Measurements from ENCODE around the gene SERPIND1. TPM values are rescaled to one million over a fixed set of nuclear protein-coding genes. Genes with fewer than 3 reads are reported as not detected.

The SERPIND1 gene, protein sequence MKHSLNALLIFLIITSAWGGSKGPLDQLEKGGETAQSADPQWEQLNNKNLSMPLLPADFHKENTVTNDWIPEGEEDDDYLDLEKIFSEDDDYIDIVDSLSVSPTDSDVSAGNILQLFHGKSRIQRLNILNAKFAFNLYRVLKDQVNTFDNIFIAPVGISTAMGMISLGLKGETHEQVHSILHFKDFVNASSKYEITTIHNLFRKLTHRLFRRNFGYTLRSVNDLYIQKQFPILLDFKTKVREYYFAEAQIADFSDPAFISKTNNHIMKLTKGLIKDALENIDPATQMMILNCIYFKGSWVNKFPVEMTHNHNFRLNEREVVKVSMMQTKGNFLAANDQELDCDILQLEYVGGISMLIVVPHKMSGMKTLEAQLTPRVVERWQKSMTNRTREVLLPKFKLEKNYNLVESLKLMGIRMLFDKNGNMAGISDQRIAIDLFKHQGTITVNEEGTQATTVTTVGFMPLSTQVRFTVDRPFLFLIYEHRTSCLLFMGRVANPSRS
- under 1 TPM in 3 of 5 donors, not detected in 2; 0.16 to 0.30 (median 0.26) TPM for total RNA-seq
- not detected for total RNA-seq (2013)
- 0 to 0.06 (median 0) reads per million in 29 experiments for total RNA-seq

DNA sequence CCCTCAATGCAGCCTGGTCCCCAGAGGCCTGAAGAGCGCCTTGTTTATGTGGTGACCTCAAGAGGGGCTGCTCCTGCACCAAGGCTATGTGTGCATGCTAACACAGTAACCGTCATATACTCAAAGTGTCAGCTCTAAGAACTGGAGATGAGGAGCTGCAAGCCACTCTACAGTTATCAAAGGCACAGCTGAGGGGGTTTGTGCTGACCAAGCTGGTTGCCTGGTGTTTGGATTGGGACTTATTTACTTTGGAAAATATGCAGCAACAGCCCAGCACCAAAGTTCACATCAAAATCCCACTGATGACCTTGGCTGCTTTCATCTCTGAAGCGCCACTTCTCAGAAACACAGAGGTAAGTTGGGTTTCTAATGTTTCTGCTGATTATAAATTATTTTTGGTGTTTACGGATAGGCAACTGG, at the start of gene SERPIND1:
SERPIND1 (plus strand) TSS at position 321 of the 420 bp plus-strand sequence. CDS start 5,200 bp downstream, outside the sequence.
- DNase-seq (no peak), ATAC-seq (replicated peaks in 1 of 4) (no peak)
- Histone ChIP-seq H3K4me3 (ENCODE audit: control insufficient read depth in 1 of 2, extremely low read depth in 1 of 2, low read length in 1 of 2) (no peak within 1 kb of the TSS), H3K9me3 (no peaks in the 10 kb centered on the region), H3K27me3 (replicated peaks in 1 of 2; ENCODE audit: control insufficient read depth in 2 of 2, extremely low read depth in 1 of 2, insufficient read depth in 2 of 2, low read length in 1 of 2) (no peaks in the 10 kb centered on the region), H3K27ac (ENCODE audit: low read length) (no peak within 1 kb of the TSS), H3K4me1 (ENCODE audit: control insufficient read depth in 1 of 2, extremely low read depth in 1 of 2, insufficient read depth in 2 of 2, low read length in 2 of 2) (no peaks in the 10 kb centered on the region), H3K36me3 (ENCODE audit: control insufficient read depth in 2 of 2, extremely low read depth in 1 of 2, insufficient read depth in 1 of 2, low read length in 1 of 2) (peaks cover 9 to 18% of the 10 kb centered on the region in 2 donors)
- no peak within 1 kb of the TSS for H3K4me3 Mint-ChIP-seq
- ChIA-PET POLR2A (no interaction called here), CTCF (no interaction called here)
- peaks cover 0 to 3% (median 2%) of the 10 kb centered on the region in 3 donors for H3K4me1 Mint-ChIP-seq
- H3K27me3 Mint-ChIP-seq: no peaks in the 10 kb centered on the region
- no peaks in the 10 kb centered on the region for H3K9me3 Mint-ChIP-seq
- no CpG with 5 or more reads among the region's 4 CpGs for WGBS (ENCODE audit: insufficient coverage)
- H3K27ac Mint-ChIP-seq: no peak within 1 kb of the TSS
- H3K36me3 Mint-ChIP-seq: peaks cover 20% of the 10 kb centered on the region

DNA sequence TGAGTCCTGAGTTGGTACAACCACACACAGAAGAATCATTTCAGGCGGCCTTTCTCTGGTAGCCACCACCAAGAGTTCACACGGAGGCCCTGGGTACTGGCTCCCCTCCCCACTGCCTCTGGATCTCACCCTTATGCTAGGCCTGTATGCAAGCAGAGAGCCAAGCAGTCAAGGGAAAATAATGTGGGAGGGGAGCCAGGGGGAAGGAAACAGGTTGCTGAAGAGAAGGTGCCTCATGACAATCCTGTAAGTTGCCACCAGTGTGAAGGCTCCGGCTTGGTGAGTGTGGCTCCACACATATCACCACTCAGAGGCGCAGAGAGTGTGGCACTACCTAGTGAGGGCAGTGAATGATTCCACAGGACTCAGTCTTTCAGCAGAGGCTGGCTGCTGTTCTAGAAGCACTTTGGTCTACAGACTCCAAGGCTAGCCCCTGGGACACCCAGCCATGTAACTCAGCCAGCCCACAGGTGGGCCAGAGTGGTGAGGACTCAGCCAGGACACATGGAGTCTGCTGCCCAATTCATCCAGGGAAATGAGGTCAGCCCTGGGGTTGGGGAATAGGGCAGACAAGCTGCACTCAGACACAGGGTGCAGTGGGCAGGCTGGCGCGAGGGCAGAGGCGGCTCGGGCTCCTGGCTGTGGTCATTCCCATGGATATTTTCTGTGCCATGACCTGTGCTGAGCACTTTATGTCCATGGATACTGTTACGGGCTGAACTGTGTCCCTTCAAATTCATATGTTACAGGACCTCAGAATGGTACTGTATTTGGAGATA, 49.0 kb upstream of the SERPIND1 start:
- Mint-ChIP-seq H3K9me3 (no peaks in the 10 kb centered on the region), H3K4me3 (no peak overlapping the region), H3K4me1 (no peaks in the 10 kb centered on the region), H3K27ac (no peak overlapping the region), H3K36me3 (peaks cover 38% of the 10 kb centered on the region), H3K27me3 (no peaks in the 10 kb centered on the region)
- H3K4me1 ChIP-seq (ENCODE audit: control insufficient read depth in 1 of 2, extremely low read depth in 1 of 2, insufficient read depth in 2 of 2, low read length in 2 of 2): no peaks in the 10 kb centered on the region
- 100% methylated on average over 5 of the region's 9 CpGs for WGBS (ENCODE audit: insufficient coverage)
- DNase-seq (no peak), ATAC-seq (replicated peaks in 1 of 4) (peak in 1 of 4 experiments; percentile 13)
- POLR2A ChIA-PET: no interaction called here
- CTCF ChIA-PET: no interaction called here
- H3K27ac ChIP-seq (ENCODE audit: low read length): no peak overlapping the region
- H3K36me3 ChIP-seq (ENCODE audit: control insufficient read depth in 2 of 2, extremely low read depth in 1 of 2, insufficient read depth in 1 of 2, low read length in 1 of 2): peaks cover 5 to 51% of the 10 kb centered on the region in 2 donors
- H3K4me3 ChIP-seq (ENCODE audit: control insufficient read depth in 1 of 2, extremely low read depth in 1 of 2, low read length in 1 of 2): no peak overlapping the region
- H3K9me3 ChIP-seq: no peaks in the 10 kb centered on the region
- no peaks in the 10 kb centered on the region for H3K27me3 ChIP-seq (replicated peaks in 1 of 2; ENCODE audit: control insufficient read depth in 2 of 2, extremely low read depth in 1 of 2, insufficient read depth in 2 of 2, low read length in 1 of 2)

DNA sequence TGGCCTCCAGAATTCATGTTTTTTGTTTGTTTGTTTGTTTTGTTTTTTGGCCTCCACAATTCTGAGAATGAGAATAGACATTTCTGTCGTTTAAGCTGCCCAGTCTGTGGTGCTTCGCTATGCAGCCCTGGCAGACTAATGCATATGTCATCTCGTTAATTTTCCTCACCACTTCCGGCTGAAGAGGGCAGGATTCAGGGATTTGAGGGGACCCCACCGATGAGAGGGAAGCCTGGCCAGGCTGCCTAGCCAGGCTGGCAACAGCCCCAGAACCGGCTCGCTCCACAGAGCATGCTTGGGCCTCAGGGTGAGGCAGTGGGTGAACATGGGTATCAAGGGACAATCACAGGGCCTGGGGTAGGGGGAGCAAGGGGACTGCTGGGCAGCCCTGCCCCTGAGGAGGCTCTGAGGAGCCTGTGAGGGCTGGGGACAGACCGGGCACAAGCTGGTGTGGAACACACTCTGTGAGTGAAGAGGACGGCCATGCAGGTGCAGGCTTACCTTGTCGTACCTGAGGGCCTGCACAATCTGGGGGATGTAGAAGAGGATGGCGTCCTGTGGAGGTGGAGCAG, 47.8 kb upstream of the SERPIND1 start:
- POLR2A ChIA-PET: no interaction called here
- H3K4me1 ChIP-seq (ENCODE audit: control insufficient read depth in 1 of 2, extremely low read depth in 1 of 2, insufficient read depth in 2 of 2, low read length in 2 of 2): no peaks in the 10 kb centered on the region
- WGBS (ENCODE audit: insufficient coverage): 100% methylated on average over 6 of the region's 11 CpGs
- Mint-ChIP-seq H3K27ac (no peak overlapping the region), H3K27me3 (no peaks in the 10 kb centered on the region), H3K4me1 (no peaks in the 10 kb centered on the region), H3K9me3 (no peaks in the 10 kb centered on the region), H3K4me3 (no peak overlapping the region), H3K36me3 (peaks cover 32% of the 10 kb centered on the region)
- H3K27ac ChIP-seq (ENCODE audit: low read length): no peak overlapping the region
- no peak overlapping the region for H3K4me3 ChIP-seq (ENCODE audit: control insufficient read depth in 1 of 2, extremely low read depth in 1 of 2, low read length in 1 of 2)
- H3K27me3 ChIP-seq (replicated peaks in 1 of 2; ENCODE audit: control insufficient read depth in 2 of 2, extremely low read depth in 1 of 2, insufficient read depth in 2 of 2, low read length in 1 of 2): no peaks in the 10 kb centered on the region
- DNase-seq (no peak), ATAC-seq (replicated peaks in 1 of 4) (no peak)
- peaks cover 6 to 49% of the 10 kb centered on the region in 2 donors for H3K36me3 ChIP-seq (ENCODE audit: control insufficient read depth in 2 of 2, extremely low read depth in 1 of 2, insufficient read depth in 1 of 2, low read length in 1 of 2)
- CTCF ChIA-PET: no interaction called here
- H3K9me3 ChIP-seq: no peaks in the 10 kb centered on the region

DNA sequence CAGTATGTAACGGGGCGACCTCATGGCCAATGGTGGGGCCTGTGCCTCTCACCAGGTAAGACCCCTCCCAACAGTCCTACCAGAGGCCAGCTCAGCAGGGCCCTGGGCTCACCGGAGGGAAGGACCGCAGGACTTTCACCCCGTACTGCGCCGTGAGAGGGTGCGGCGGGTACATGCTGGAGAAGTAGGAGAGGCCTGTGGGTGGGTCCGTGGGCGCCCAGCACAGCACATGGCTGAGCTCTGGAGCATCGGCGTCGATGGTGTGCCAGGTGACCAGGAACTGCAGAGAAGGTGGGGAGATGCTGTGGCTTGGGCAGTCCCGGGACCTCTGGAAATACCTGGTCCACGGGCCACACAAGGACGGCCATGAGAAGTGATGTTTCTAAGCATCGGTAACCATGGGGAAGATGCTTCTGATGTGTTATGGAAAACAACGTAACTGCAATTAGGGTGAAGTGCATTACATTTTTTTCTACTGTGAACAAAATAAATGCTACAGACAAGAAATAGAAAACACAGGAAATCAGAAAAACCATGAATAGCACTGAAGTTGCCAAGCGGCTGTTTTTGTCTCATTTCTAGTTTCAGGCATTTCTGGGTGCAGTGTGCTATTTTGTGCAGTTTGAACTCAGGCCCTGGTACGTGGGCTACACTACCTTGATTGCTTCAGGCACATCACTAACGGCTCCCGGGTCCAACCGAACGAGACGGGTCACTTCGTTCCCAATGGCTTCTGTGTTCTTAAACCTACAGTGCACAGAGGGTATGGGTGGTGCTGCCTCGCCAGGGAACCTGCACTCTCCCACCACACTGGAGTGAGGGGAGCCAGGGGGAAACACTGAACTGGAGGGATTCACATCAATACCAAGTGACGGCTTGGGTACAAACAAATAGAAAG, 46.5 kb upstream of the SERPIND1 start:
- Mint-ChIP-seq H3K4me3 (no peak overlapping the region), H3K36me3 (peaks cover 34% of the 10 kb centered on the region), H3K27me3 (no peaks in the 10 kb centered on the region), H3K9me3 (no peaks in the 10 kb centered on the region), H3K4me1 (no peaks in the 10 kb centered on the region), H3K27ac (no peak overlapping the region)
- no peak for DNase-seq
- no peak for ATAC-seq (replicated peaks in 1 of 4)
- H3K36me3 ChIP-seq (ENCODE audit: control insufficient read depth in 2 of 2, extremely low read depth in 1 of 2, insufficient read depth in 1 of 2, low read length in 1 of 2): peaks cover 6 to 47% of the 10 kb centered on the region in 2 donors
- CTCF ChIA-PET: no interaction called here
- H3K4me1 ChIP-seq (ENCODE audit: control insufficient read depth in 1 of 2, extremely low read depth in 1 of 2, insufficient read depth in 2 of 2, low read length in 2 of 2): no peaks in the 10 kb centered on the region
- 96% methylated on average over 7 of the region's 29 CpGs for WGBS (ENCODE audit: insufficient coverage)
- H3K27ac ChIP-seq (ENCODE audit: low read length): no peak overlapping the region
- H3K9me3 ChIP-seq: no peaks in the 10 kb centered on the region
- H3K4me3 ChIP-seq (ENCODE audit: control insufficient read depth in 1 of 2, extremely low read depth in 1 of 2, low read length in 1 of 2): no peak overlapping the region
- POLR2A ChIA-PET: no interaction called here
- no peaks in the 10 kb centered on the region for H3K27me3 ChIP-seq (replicated peaks in 1 of 2; ENCODE audit: control insufficient read depth in 2 of 2, extremely low read depth in 1 of 2, insufficient read depth in 2 of 2, low read length in 1 of 2)

DNA sequence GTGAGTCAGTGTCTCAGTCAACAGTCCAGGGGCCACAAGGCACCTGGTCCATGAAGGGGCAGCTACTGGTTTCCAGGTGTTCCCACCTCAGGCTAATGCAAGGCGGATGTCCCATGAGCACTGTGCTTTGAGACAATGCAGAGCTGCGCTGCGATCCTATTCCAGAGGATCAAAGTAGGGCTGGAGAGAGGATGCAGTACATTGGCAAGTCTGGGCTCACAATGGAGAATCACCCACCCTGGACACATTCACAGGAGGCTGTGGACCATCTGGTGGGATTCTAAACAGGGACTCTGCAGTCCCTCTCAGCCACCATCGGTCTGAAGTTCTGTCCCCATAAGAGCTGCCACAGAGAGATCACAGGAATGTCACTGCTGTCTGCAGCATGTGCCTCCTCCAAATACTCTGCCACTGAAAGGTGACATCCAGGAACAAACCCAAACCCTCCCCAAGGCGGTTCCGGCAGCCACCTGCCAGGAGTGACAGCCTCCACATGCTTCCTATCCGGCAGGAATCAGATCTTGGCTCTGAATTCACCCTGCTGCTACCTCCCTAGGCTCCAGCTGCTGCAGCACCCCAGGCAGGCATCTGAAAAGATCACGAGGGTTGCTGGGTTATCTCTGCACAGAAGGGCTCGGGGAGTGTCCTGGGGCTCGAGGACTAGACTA, 45.3 kb upstream of the SERPIND1 start:
- Mint-ChIP-seq H3K36me3 (peaks cover 36% of the 10 kb centered on the region), H3K27ac (peak overlapping the region in 1 of 2 donors; percentile 11)
- POLR2A ChIA-PET: no interaction called here

More for the DNA sequence above, 45.3 kb upstream of the SERPIND1 start:
- WGBS (ENCODE audit: insufficient coverage): 97% methylated on average over 8 of the region's 10 CpGs
- Mint-ChIP-seq H3K4me1 (no peaks in the 10 kb centered on the region), H3K4me3 (no peak overlapping the region), H3K27me3 (no peaks in the 10 kb centered on the region), H3K9me3 (no peaks in the 10 kb centered on the region)
- CTCF ChIA-PET: no interaction called here
- H3K36me3 ChIP-seq (ENCODE audit: control insufficient read depth in 2 of 2, extremely low read depth in 1 of 2, insufficient read depth in 1 of 2, low read length in 1 of 2): peaks cover 6 to 48% of the 10 kb centered on the region in 2 donors
- no peaks in the 10 kb centered on the region for H3K27me3 ChIP-seq (replicated peaks in 1 of 2; ENCODE audit: control insufficient read depth in 2 of 2, extremely low read depth in 1 of 2, insufficient read depth in 2 of 2, low read length in 1 of 2)
- DNase-seq (no peak), ATAC-seq (replicated peaks in 1 of 4) (no peak)
- H3K9me3 ChIP-seq: no peaks in the 10 kb centered on the region
- no peaks in the 10 kb centered on the region for H3K4me1 ChIP-seq (ENCODE audit: control insufficient read depth in 1 of 2, extremely low read depth in 1 of 2, insufficient read depth in 2 of 2, low read length in 2 of 2)
- no peak overlapping the region for H3K4me3 ChIP-seq (ENCODE audit: control insufficient read depth in 1 of 2, extremely low read depth in 1 of 2, low read length in 1 of 2)
- no peak overlapping the region for H3K27ac ChIP-seq (ENCODE audit: low read length)

All from T-cell (primary cell).